Stomach (tissue), 4 donors: Measurements from ENCODE around the gene AFAP1.

Experiments
- CTCF ChIP-seq, 7 experiments: fragments of 450-650 bp in 4 of 7; fragments of 200-600 bp in 3 of 7; sonication (generic) in 3 of 7; IDR thresholded peaks; one replicate each; pipeline ENCODE4 v1.5.1; 2016 to 2019; ENCODE audit warnings: antibody characterized with exemption in 7 of 7, control low read depth in 2 of 7, mild to moderate bottlenecking in 1 of 7
- EP300 ChIP-seq: sonication (generic); formaldehyde crosslinking; IDR thresholded peaks from one replicate; pipeline ENCODE4 v1.6.1; 2017; ENCODE audit warnings: antibody characterized with exemption
- POLR2A ChIP-seq, 4 donors: fragments of 450-650 bp; IDR thresholded peaks; one replicate each; pipeline ENCODE4 v1.6.1; 2016; ENCODE audit warnings: antibody characterized with exemption in 4 of 4, control low read depth in 2 of 4, mild to moderate bottlenecking in 1 of 4, moderate library complexity in 1 of 4
- POLR2AphosphoS5 ChIP-seq, 3 donors: sonication (generic); formaldehyde crosslinking; IDR thresholded peaks; one replicate each; pipeline ENCODE4 v1.6.1; 2016; ENCODE audit warnings: antibody characterized with exemption in 3 of 3

GRCh38 chr4:7956270-7956808 is 16.7 kb upstream of the AFAP1 start:
- TF ChIP-seq EP300 (no peak), CTCF (IDR thresholded peaks at IDR 0.05) (no peak), POLR2A (IDR thresholded peaks at IDR 0.05) (no peak), POLR2AphosphoS5 (IDR thresholded peaks at IDR 0.05) (peak; percentile 24 to 73 (median 40))
